Esophagus squamous epithelium (tissue), 5 donors: ENCODE data around the gene LY86. TPM values are rescaled to one million over a fixed set of nuclear protein-coding genes. Genes with fewer than 3 reads are reported as not detected.
A peak's percentile ranks its signal among the peaks of the same experiment; 100 is the strongest.

Source experiments
- DNase-seq: peaks from one replicate; lab custom pipeline; 2025; lab: John Stamatoyannopoulos, UW
- H3K27ac ChIP-seq, 4 donors: fragments of 200-600 bp; sonication (generic); one replicate each; pipeline ENCODE4 v1.5.1; 2016 to 2019; ENCODE audit warnings: mild to moderate bottlenecking in 1 of 4
- H3K27me3 ChIP-seq, 4 donors: fragments of 200-600 bp; sonication (generic); 1 replicate in 3 of 4; 2 replicates in 1 of 4; pipeline versions ENCODE4 v1.5.1 to v1.6.0; 2017 to 2021; ENCODE audit warnings: antibody characterized with exemption in 1 of 4
- H3K36me3 ChIP-seq, 3 donors: fragments of 200-600 bp; sonication (generic); one replicate each; pipeline ENCODE4 v1.5.1; 2016 to 2019
- H3K4me1 ChIP-seq, 3 donors: fragments of 200-600 bp; sonication (generic); one replicate each; pipeline ENCODE4 v1.5.1; 2017 to 2019
- H3K4me3 ChIP-seq, 4 donors: fragments of 200-600 bp; sonication (generic); 1 replicate in 3 of 4; 2 replicates in 1 of 4; pipeline ENCODE4 v1.5.1; 2016 to 2019; ENCODE audit warnings: mild to moderate bottlenecking in 2 of 4, moderate library complexity in 1 of 4
- H3K9me3 ChIP-seq, 3 donors: fragments of 200-600 bp; sonication (generic); one replicate each; pipeline ENCODE4 v1.5.1; 2016 to 2019
- POLR2A ChIP-seq, 4 donors: fragments of 450-650 bp; IDR thresholded peaks; one replicate each; pipeline ENCODE4 v1.6.1; 2017; ENCODE audit warnings: antibody characterized with exemption in 4 of 4, mild to moderate bottlenecking in 4 of 4, moderate library complexity in 3 of 4
- WGBS, 2 donors: methylation state at CpG; one replicate each; pipeline ENCODE4 v1.1.5; 2018; 5-methylcytosine and 5-hydroxymethylcytosine counted together
- intact Hi-C: fragments of 100-400 bp; cut with DNase I; formaldehyde crosslinking; loops from one replicate; pipeline ENCODE4 v1.15.0; 2022
- total RNA-seq, 4 donors: library from RNA; depleted of rRNA; stranded (reverse); fragments of >200 nt; gene quantifications; one replicate each; pipeline ENCODE4 v1.1.0, GENCODE V29; 2016
- TF ChIP-seq, protein P1 (sequence below), 6 experiments: fragments of 450-650 bp in 4 of 6; fragments of 200-600 bp in 2 of 6; sonication (generic) in 2 of 6; IDR thresholded peaks; one replicate each; pipeline ENCODE4 v1.5.1; 2016 to 2019; ENCODE audit warnings: antibody characterized with exemption in 6 of 6, mild to moderate bottlenecking in 4 of 6, moderate library complexity in 4 of 6
- donor health status: DM: yes; HTN: yes; CAD: no.

LY86 gene
- total RNA-seq, 4 donors from 2014 or later: 2.3 TPM; not detected in 2

DNA sequence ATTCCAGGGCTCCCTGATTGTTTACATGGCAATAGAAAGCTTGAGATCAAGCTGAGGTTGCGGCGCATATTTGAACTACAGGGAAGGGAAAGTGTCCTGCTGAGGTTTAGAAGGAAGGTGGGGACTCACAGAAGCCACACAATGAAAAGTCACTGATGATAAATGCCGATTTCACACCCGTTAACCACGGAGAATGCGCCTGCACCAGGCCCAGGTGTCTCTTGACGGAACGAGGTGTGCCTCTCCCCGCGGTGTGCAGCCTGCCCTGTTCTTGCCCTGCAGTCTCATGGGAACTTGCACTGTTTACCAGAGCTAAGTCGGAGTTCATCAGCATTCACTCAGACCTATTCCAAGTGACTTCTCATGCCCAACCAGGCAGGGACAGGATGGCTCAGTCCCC, 90.3 kb downstream of the LY86 start:
- Histone ChIP-seq H3K27me3 (no peaks in the 10 kb centered on the region), H3K4me3 (no peak overlapping the region), H3K27ac (peak overlapping the region; percentile 68 to 84 (median 72)), H3K9me3 (no peaks in the 10 kb centered on the region), H3K4me1 (peaks cover 6 to 69% (median 29%) of the 10 kb centered on the region in 3 donors), H3K36me3 (no peaks in the 10 kb centered on the region)
- intact Hi-C loops: no loop called here
- DNase-seq: no peak
- WGBS, 2 donors: 13 to 45% methylated on average over 9 of the region's 11 CpGs
- TF ChIP-seq, protein P1, sequence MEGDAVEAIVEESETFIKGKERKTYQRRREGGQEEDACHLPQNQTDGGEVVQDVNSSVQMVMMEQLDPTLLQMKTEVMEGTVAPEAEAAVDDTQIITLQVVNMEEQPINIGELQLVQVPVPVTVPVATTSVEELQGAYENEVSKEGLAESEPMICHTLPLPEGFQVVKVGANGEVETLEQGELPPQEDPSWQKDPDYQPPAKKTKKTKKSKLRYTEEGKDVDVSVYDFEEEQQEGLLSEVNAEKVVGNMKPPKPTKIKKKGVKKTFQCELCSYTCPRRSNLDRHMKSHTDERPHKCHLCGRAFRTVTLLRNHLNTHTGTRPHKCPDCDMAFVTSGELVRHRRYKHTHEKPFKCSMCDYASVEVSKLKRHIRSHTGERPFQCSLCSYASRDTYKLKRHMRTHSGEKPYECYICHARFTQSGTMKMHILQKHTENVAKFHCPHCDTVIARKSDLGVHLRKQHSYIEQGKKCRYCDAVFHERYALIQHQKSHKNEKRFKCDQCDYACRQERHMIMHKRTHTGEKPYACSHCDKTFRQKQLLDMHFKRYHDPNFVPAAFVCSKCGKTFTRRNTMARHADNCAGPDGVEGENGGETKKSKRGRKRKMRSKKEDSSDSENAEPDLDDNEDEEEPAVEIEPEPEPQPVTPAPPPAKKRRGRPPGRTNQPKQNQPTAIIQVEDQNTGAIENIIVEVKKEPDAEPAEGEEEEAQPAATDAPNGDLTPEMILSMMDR (IDR thresholded peaks at IDR 0.05): no peak
- TF ChIP-seq POLR2A (IDR thresholded peaks at IDR 0.05): no peak

GRCh38 chr6:6679633-6680032, 91.1 kb downstream of the LY86 start:
- 70 to 73% methylated on average over 5 of the region's 5 CpGs for WGBS, 2 donors
- no peak for DNase-seq
- intact Hi-C loops: loop anchor here (10.0 kb wide), 1 partner anchor 565 kb away; no protein-coding TSS in a partner anchor
- Histone ChIP-seq H3K4me3 (no peak overlapping the region), H3K27ac (peak overlapping the region in 3 of 4 donors; percentile 72 to 84 (median 73)), H3K4me1 (peaks cover 6 to 69% (median 32%) of the 10 kb centered on the region in 3 donors), H3K36me3 (no peaks in the 10 kb centered on the region), H3K9me3 (no peaks in the 10 kb centered on the region), H3K27me3 (no peaks in the 10 kb centered on the region)
- no peak for TF ChIP-seq POLR2A (IDR thresholded peaks at IDR 0.05)
- TF ChIP-seq, protein P1 (IDR thresholded peaks at IDR 0.05): no peak

DNA sequence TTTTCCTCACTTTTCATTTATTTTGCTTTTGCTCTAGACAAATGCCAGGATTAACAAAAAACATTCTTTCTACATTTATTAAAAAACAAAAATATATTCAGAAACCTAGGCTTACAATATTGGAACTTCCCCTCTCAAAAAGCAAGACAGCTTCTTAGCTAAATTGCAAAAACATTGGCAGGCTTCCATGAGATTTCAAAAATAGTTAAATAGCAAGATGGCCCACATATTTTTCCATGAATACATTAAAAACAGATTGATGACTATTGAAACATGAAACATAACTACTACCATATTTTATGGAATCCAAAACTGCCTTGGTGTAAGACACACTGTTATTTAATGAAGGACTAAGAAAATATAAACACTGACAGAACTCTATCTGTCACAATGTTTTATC, 92.0 kb downstream of the LY86 start:
- H3K27ac ChIP-seq: peak overlapping the region in 2 of 4 donors; percentile 16 to 74
- H3K9me3 ChIP-seq: no peaks in the 10 kb centered on the region
- H3K4me3 ChIP-seq: no peak overlapping the region
- no peaks in the 10 kb centered on the region for H3K27me3 ChIP-seq
- DNase-seq: no peak
- H3K36me3 ChIP-seq: no peaks in the 10 kb centered on the region
- H3K4me1 ChIP-seq: peaks cover 6 to 69% (median 32%) of the 10 kb centered on the region in 3 donors
- intact Hi-C loops: loop anchor here (10.0 kb wide), 1 partner anchor 564 kb away; no protein-coding TSS in a partner anchor
- TF ChIP-seq, protein P1 (IDR thresholded peaks at IDR 0.05): no peak
- TF ChIP-seq POLR2A (IDR thresholded peaks at IDR 0.05): no peak

DNA sequence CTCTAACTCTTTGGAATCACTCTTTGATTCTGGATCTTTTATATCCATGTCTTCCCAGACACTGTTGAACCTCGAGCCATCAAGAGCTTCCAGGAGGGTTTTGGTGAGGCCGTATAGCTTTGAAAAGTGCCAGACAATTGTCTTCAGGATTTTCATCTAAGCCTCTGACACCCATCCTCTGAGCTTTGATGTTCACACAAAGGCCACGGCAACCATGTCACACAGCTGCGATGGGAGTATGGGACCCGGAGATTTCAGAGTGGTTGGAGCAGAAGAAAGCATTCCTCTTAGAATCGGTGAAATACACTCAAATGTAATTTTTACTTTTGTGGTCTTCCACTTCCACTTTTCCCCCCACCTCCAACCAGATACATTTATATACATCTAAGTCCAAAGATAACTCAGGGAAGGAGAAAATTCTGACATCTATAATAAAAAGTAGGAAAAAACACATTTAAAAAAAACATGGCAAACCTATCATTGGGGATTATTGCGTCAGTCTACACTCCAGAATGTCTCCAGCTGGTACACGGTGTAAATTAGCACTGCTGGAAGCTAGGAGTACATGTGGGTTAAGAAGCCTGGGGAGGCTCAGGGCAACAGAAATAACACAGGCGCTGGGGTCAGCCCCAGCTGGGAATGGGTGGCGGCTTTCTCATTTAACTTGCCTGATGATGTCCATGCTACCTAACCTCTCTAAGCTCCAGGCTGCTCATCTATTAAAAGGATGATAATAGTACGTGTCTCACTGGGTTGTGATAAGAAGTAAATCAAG, 92.7 kb downstream of the LY86 start:
- no peak for DNase-seq
- peaks cover 6 to 69% (median 32%) of the 10 kb centered on the region in 3 donors for H3K4me1 ChIP-seq
- intact Hi-C loops: loop anchor here (10.0 kb wide), 1 partner anchor 564 kb away; no protein-coding TSS in a partner anchor
- peak overlapping the region in 3 of 4 donors; percentile 16 to 85 (median 74) for H3K27ac ChIP-seq
- H3K36me3 ChIP-seq: no peaks in the 10 kb centered on the region
- H3K9me3 ChIP-seq: no peaks in the 10 kb centered on the region
- WGBS, 2 donors: 72 to 79% methylated on average over 10 to 11 of the region's 11 CpGs
- H3K27me3 ChIP-seq: no peaks in the 10 kb centered on the region
- no peak overlapping the region for H3K4me3 ChIP-seq
- TF ChIP-seq, protein P1 (IDR thresholded peaks at IDR 0.05): no peak
- no peak for TF ChIP-seq POLR2A (IDR thresholded peaks at IDR 0.05)

DNA sequence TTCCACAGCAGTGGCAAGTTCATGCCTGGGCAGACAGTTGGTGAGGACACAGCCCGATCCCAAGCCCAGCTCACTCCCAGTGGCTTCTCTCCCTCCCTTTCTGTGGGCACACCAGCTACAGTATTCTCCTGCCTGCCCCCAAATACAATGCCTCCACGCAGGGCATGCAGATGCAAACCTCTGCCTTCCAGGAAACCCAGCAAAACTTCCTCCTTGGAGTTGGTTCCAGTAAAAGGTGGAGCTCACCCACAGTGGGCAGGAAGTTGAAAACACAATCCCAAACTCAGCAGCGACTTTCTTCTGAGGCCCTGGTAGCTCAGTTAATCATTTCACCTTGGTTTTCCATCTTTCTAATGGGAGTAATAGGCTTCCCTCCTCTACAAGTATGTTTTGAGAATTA, 93.7 kb downstream of the LY86 start:
- Histone ChIP-seq H3K9me3 (no peaks in the 10 kb centered on the region), H3K27me3 (no peaks in the 10 kb centered on the region), H3K4me1 (peaks cover 7 to 72% (median 33%) of the 10 kb centered on the region in 3 donors), H3K4me3 (no peak overlapping the region), H3K36me3 (no peaks in the 10 kb centered on the region), H3K27ac (peak overlapping the region; percentile 65 to 85 (median 70))
- intact Hi-C loops: loop anchor here (10.0 kb wide), 1 partner anchor 563 kb away; no protein-coding TSS in a partner anchor
- TF ChIP-seq, protein P1 (IDR thresholded peaks at IDR 0.05): no peak
- TF ChIP-seq POLR2A (IDR thresholded peaks at IDR 0.05): no peak
- 14 to 46% methylated on average over 3 of the region's 3 CpGs for WGBS, 2 donors
- DNase-seq: no peak
